Duodenal mucosa (tissue), 2 donors: ENCODE data around the gene CALR3.
"Not testable (repeated sequence)": the region's sequence is repeated elsewhere in the genome, so short reads cannot be mapped to it uniquely, and the experiment has no call there.

Experiments
- H3K27ac ChIP-seq: one replicate; pipeline ENCODE4 v1.7.0; 2013; ENCODE audit warnings: low read depth, low read length
- H3K27me3 ChIP-seq, 2 donors: one replicate each; pipeline ENCODE4 v1.7.0; 2013; ENCODE audit warnings: low read length in 2 of 2, control low read depth in 1 of 2; ENCODE audit not compliant: insufficient read depth in 2 of 2, control insufficient read depth in 1 of 2
- H3K36me3 ChIP-seq, 2 donors: one replicate each; pipeline ENCODE4 v1.7.0; 2013; ENCODE audit warnings: low read length in 2 of 2, control low read depth in 1 of 2; ENCODE audit not compliant: insufficient read depth in 2 of 2, control insufficient read depth in 1 of 2
- H3K4me1 ChIP-seq, 2 donors: one replicate each; pipeline ENCODE4 v1.7.0; 2013; ENCODE audit warnings: low read length in 2 of 2, control low read depth in 1 of 2; ENCODE audit not compliant: insufficient read depth in 2 of 2, control insufficient read depth in 1 of 2
- H3K4me3 ChIP-seq, 2 donors: one replicate each; pipeline ENCODE4 v1.7.0; 2013; ENCODE audit warnings: low read length in 2 of 2, low read depth in 1 of 2
- H3K9ac ChIP-seq, 2 donors: one replicate each; pipeline ENCODE4 v1.7.0; 2013; ENCODE audit warnings: low read length in 2 of 2, low read depth in 1 of 2
- H3K9me3 ChIP-seq, 2 donors: one replicate each; pipeline ENCODE4 v1.7.0; 2013; ENCODE audit warnings: low read length in 2 of 2, control low read depth in 1 of 2; ENCODE audit not compliant: control insufficient read depth in 1 of 2

The CALR3 gene

DNA sequence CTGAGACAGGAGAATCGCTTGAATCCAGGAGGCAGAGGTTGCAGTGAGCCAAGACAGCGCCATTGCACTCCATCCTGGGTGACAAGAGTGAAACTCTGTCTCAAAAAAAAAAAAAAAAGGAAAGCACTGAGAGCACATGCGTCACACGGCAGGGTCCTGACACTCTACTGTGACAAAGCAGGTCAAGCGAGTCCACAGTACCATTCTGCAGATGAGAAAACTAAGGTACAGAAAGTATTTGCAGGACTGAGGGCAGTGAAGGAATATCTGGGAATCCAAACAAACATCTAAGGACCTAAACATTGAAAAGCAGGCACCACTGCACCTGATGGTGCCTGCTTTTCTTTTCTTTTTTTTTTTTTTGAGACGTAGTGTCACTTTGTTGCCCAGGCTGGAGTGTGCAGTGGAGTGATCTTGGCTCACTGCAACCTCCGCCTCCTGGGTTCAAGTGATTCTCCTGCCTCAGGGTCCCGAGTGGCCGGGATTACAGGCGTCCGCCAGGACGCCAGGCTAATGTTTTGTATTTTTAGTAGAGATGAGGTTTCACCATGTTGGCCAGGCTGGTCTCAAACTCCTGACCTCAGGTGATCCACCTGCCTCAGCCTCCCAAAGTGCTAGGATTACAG is 29.1 kb downstream of the CALR3 start:
- H3K9ac ChIP-seq, H3K27ac ChIP-seq, H3K9me3 ChIP-seq, H3K4me3 ChIP-seq, H3K27me3 ChIP-seq, H3K36me3 ChIP-seq: not testable (repeated sequence)
- peaks cover 8 to 23% of the 10 kb centered on the region in 2 donors for H3K4me1 ChIP-seq

DNA sequence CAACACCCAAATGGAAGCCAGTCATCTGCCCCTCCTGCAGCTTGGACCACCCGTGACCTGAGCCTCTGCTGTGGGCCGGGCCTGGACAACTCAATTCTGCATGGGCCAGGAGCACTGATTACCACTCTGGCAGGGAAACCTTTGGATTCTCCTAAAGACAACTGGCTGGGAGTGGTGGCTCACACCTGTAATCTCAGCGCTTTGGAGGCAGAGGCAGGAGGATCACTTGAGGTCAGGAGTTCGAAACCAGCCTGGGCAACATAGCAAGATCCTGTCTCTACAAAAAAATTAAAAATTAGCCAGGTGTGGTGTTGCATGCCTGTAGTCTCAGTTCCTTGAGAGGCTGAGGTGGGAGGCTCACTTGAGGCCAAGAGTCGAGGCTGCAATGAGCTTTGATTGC is 30.7 kb downstream of the CALR3 start:
- H3K4me3 ChIP-seq = no peak overlapping the region
- H3K36me3 ChIP-seq = peaks cover 0 to 3% of the 10 kb centered on the region in 2 donors
- no peak overlapping the region for H3K9ac ChIP-seq
- H3K27ac ChIP-seq = no peak overlapping the region
- H3K27me3 ChIP-seq = no peaks in the 10 kb centered on the region
- H3K4me1 ChIP-seq = peaks cover 0 to 14% of the 10 kb centered on the region in 2 donors
- no peaks in the 10 kb centered on the region for H3K9me3 ChIP-seq

DNA sequence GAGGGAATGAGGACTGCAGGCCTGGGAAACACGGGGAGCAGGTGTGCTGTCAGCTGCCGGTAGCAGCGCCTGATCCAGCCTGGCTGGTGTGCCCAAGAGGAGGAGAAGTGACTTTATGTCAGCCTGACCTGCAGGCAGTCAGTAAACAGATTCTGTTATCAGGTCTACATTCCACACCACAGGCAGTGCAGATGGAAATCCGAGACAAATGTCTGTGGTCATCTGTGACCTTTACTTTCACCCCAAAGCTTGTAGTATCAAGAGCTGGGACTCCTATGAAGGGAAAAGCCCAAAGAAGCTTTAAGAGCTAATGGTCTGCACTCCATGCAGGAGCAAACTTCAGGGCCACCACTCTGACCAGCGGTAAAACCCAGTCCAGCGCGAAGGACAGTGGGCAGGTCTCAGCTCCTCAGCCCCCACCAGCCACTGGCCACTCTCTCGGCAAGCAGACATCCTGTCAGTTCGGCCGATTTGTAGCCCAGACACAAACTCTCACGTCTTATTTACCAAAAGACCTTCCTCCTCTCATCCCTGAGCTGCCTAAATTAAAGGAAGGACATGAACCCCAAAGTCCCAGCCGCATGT is 31.9 kb downstream of the CALR3 start:
- Histone ChIP-seq H3K9ac (no peak overlapping the region), H3K4me1 (peaks cover 8 to 10% of the 10 kb centered on the region in 2 donors), H3K27ac (no peak overlapping the region), H3K27me3 (no peaks in the 10 kb centered on the region), H3K9me3 (no peaks in the 10 kb centered on the region), H3K36me3 (peaks cover 0 to 3% of the 10 kb centered on the region in 2 donors), H3K4me3 (no peak overlapping the region)

DNA sequence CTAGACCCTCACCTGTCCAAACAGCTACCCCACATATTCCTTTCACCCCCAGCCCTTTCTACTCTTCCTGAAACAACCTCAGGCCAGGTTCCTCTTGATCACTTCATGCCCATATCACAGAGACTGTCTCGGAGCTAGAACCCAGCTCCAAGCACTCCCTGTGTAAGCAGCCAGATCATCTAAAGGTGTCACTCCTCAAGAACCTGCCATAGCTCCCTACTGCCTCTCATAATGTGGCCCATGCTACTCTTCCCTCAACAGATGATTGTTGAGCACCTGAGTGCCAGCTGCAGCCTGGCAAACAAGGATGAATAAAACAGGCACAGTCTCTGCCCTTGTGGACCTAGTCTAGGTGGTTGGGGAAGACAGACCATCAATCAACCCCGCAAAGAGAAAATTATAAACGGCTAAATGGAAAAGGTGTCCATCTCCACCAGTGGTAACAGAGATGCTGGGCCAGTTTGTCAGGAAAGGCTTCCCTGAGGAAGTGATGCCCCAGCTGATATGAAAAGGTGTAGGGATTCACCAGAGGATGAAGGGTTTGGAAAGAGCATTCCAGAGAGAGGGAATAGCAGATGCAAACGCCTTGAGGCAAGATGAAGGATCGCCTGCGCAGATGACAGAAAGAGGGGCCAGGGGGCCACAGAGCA is 32.5 kb downstream of the CALR3 start:
- H3K9me3 ChIP-seq = no peaks in the 10 kb centered on the region
- H3K27ac ChIP-seq = no peak overlapping the region
- H3K4me1 ChIP-seq = peaks cover 14 to 16% of the 10 kb centered on the region in 2 donors
- H3K9ac ChIP-seq = no peak overlapping the region
- H3K27me3 ChIP-seq = no peaks in the 10 kb centered on the region
- peaks cover 0 to 3% of the 10 kb centered on the region in 2 donors for H3K36me3 ChIP-seq
- no peak overlapping the region for H3K4me3 ChIP-seq

DNA sequence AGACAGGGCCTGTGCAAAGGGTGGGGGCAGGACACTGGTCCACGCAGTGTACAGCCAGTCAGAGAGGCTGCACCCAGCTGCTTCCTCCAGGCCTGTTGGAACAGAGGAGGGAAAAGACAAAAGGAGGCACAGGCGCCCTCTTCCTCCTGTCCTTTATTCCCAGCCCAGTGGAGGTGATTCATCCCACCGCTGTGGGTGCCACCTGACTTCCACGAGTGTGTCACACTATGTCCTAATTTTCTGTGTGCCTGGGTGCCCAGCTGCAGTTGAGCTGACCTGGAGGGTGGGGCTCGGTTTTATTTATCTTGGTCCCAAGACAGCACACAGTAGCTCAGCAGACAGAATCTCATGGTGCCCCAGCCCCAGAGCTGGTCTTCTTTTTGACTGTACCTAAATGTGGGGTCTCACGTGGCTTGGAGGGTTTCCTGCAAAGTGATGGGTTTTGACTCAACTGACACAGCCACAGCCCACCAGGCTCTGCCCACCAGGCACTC is 33.2 kb downstream of the CALR3 start:
- H3K4me1 ChIP-seq = peaks cover 21 to 23% of the 10 kb centered on the region in 2 donors
- no peaks in the 10 kb centered on the region for H3K27me3 ChIP-seq
- no peak overlapping the region for H3K4me3 ChIP-seq
- H3K27ac ChIP-seq = no peak overlapping the region
- H3K9me3 ChIP-seq = no peaks in the 10 kb centered on the region
- no peak overlapping the region for H3K9ac ChIP-seq
- peaks cover 0 to 3% of the 10 kb centered on the region in 2 donors for H3K36me3 ChIP-seq

DNA sequence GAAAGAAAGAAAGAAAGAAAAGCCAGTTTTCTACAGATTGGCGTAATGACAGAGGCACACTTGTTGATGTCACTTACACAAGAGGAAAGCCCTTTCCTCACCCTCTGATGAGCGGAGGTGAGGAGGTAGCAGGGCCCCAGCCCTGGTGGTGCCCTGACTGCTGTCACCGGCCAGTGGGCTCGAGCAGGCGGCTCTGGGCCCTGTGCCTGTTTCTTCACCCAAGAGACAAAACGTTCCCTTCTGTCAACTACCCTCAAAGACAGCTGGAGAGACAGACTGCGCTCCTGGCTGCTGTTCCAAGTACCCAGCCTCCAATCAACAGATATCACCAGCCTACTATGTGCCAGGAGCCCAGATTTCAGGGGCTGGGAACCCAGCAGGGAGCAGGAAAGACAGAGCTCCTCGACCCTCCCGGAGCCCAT is 34.3 kb downstream of the CALR3 start:
- Histone ChIP-seq H3K27ac (no peak overlapping the region), H3K36me3 (peaks cover 0 to 3% of the 10 kb centered on the region in 2 donors), H3K4me3 (no peak overlapping the region), H3K9ac (no peak overlapping the region), H3K9me3 (no peaks in the 10 kb centered on the region), H3K4me1 (peaks cover 33 to 34% of the 10 kb centered on the region in 2 donors), H3K27me3 (no peaks in the 10 kb centered on the region)

DNA sequence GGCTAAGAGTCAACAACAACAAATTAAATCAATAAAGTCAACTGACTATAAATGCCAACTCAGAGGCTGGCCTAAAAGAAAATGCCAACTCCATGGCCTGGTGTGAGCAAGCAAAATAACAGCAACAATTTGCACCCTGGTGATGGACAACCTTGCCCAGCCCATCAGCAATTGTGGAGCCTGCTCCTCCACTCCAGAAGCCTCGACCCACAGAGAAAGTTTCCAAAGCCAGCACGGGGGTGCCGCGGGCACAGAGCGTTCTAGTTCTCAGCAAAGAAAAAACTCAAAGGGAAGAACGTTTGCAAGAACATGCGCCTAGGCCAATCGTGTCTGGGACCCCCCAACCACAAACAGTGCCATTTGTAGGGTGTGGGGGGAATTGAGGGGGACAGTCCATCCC is 35.5 kb downstream of the CALR3 start:
- H3K9me3 ChIP-seq = no peaks in the 10 kb centered on the region
- no peak overlapping the region for H3K27ac ChIP-seq
- peaks cover 34 to 36% of the 10 kb centered on the region in 2 donors for H3K4me1 ChIP-seq
- peaks cover 0 to 3% of the 10 kb centered on the region in 2 donors for H3K36me3 ChIP-seq
- H3K4me3 ChIP-seq = no peak overlapping the region
- H3K27me3 ChIP-seq = no peaks in the 10 kb centered on the region
- no peak overlapping the region for H3K9ac ChIP-seq

DNA sequence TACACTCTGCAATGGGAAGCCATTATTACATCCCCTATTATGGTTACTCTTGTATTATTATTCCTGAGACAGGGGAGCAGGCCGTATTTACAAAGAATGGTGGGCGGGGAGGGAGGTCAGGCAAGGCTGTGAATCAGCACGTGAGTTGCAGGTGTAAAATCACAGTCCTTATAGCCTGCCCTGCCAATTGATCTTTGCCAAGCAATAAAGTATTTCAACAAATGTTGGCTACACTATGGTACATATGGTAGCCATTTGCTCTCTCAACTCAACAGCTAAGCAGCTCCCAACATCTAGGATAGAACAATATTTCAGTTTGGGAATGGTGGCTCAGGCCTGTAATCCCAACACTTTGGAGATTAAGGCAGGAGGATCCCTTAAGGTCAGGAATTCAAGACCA is 36.3 kb downstream of the CALR3 start:
- Histone ChIP-seq H3K9ac (no peak overlapping the region), H3K9me3 (no peaks in the 10 kb centered on the region), H3K27me3 (no peaks in the 10 kb centered on the region), H3K4me1 (peaks cover 34 to 36% of the 10 kb centered on the region in 2 donors), H3K27ac (no peak overlapping the region), H3K36me3 (peaks cover 0 to 3% of the 10 kb centered on the region in 2 donors), H3K4me3 (no peak overlapping the region)

DNA sequence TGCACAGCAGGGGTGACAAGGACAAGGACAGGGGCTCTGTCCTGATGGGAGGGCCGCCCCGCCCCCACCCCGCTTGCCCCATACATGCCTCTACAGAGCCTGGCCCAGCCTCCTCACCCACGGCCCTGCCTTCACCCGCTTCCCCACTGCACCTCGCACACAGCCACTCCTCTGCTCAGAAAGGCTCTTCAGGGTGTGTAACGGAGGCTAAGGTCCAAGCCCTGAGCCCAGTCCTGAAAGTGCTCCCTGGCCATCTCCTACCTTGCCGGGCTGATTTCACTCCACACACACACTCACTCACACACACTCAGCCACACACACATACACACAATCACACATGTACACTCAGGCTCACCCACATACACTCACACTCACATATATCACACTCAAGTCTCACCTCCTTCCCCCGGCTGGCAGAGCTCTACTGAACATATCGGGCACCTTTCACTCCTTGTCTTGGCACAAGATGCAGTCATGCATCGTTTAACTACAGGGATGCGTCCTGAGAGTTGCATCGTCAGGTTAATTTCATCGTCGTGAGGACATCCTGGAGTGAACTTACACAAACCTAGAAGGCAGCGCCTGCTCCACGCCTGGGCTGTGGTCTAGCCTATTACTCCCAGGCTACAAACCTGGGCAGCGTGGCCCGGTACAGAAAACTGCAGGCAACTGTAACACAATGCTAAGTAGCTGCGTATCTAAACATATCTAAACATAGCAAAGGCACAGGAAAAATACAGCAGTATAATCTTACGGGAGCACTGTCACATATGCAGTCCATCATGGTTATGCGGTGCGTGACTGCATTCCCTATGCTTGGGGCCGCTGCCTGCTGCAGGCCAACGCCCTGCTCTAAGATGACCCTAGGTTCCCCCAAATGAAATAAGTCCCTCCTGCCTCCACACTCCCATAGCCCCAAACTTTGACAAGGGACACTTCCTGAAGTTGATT is 37.3 kb downstream of the CALR3 start:
- H3K9me3 ChIP-seq = no peaks in the 10 kb centered on the region
- H3K4me1 ChIP-seq = peaks cover 31 to 37% of the 10 kb centered on the region in 2 donors
- peaks cover 0 to 3% of the 10 kb centered on the region in 2 donors for H3K36me3 ChIP-seq
- no peak overlapping the region for H3K27ac ChIP-seq
- H3K9ac ChIP-seq = peak overlapping the region in 1 of 2 donors; percentile 4
- H3K4me3 ChIP-seq = peak overlapping the region in 1 of 2 donors; percentile 40
- no peaks in the 10 kb centered on the region for H3K27me3 ChIP-seq
